HCT116 (cell line): ENCODE data around the gene GMDS. TPM values are rescaled to one million over a fixed set of nuclear protein-coding genes. Genes with fewer than 3 reads are reported as not detected.

Experiments used
- ATAC-seq: fragments of 200-7000 bp; cut with Tn5 transposase; 2 replicates; pipeline ENCODE4 v1.9.1; 2020; ENCODE audit warnings: mild to moderate bottlenecking, moderate library complexity
- BruUV-seq: library from RNA; stranded (reverse); fragments of 400-500 nt; replicated peaks from 2 replicates; lab custom pipeline; 2021; lab: Mats Ljungman, UMichigan
- CTCF ChIA-PET: fragments of 300-600 bp; sonication (Branson Sonifier 250); formaldehyde crosslinking; loops from one replicate; lab custom pipeline; 2021; ENCODE audit warnings: antibody characterized with exemption; lab: Charles Lee
- POLR2A ChIA-PET: fragments of 300-600, 350-600 bp; sonication (Branson Sonifier 250); formaldehyde crosslinking; loops from one replicate; lab custom pipeline; 2021; ENCODE audit warnings: antibody characterized with exemption; lab: Charles Lee
- RAD21 ChIA-PET, 2 experiments: fragments of 300-600 bp; sonication (Branson Sonifier 250); formaldehyde crosslinking; loops; one replicate each; lab custom pipeline; 2023; ENCODE audit warnings: low total read pairs in 2 of 2; ENCODE audit not compliant: uncharacterized antibody in 2 of 2, unreplicated experiment in 2 of 2, low non-redundant PET in 1 of 2; lab: Charles Lee
- DNase-seq: peaks from one replicate; pipeline ENCODE4 v3.0.0-alpha.2; 2010; ENCODE audit warnings: low read depth, low spot score
- H2AFZ ChIP-seq: fragments of 200-600 bp; shearing (Covaris generic), sonication (generic); 2 replicates; pipeline ENCODE4 v1.6.1; 2017; ENCODE audit warnings: low read depth, mixed run types, mixed read lengths, antibody characterized with exemption, low read length; ENCODE audit not compliant: poor library complexity, severe bottlenecking
- H3K27ac ChIP-seq: 2 replicates; pipeline ENCODE4 v1.5.1; 2012; ENCODE audit warnings: low read depth, low read length
- H3K27me3 ChIP-seq: fragments of 200-600 bp; sonication (generic); 2 replicates; pipeline ENCODE4 v1.6.1; 2016; ENCODE audit warnings: mixed run types, low read length, mixed read lengths; ENCODE audit not compliant: insufficient read depth
- H3K36me3 ChIP-seq, 2 experiments: fragments of 200-500 bp in 1 of 2; fragments of 200-600 bp in 1 of 2; sonication (Bioruptor generic) in 1 of 2; sonication (generic) in 1 of 2; 2 replicates each; pipeline versions ENCODE4 v1.5.1 to v1.6.1; 2014 to 2016; ENCODE audit warnings: low read length in 2 of 2, inconsistent platforms in 1 of 2, mixed read lengths in 1 of 2, mixed run types in 1 of 2; ENCODE audit not compliant: insufficient read depth in 2 of 2, control insufficient read depth in 1 of 2
- H3K4me1 ChIP-seq, 2 experiments: fragments of 200-600 bp in 1 of 2; sonication (generic) in 1 of 2; 2 replicates each; pipeline versions ENCODE4 v1.5.1 to v1.6.1; 2012 to 2017; ENCODE audit warnings: low read length in 2 of 2, inconsistent platforms in 1 of 2, mild to moderate bottlenecking in 1 of 2, mixed read lengths in 1 of 2, mixed run types in 1 of 2, moderate library complexity in 1 of 2; ENCODE audit not compliant: insufficient read depth in 2 of 2, control insufficient read depth in 1 of 2
- H3K4me2 ChIP-seq: fragments of 200-600 bp; sonication (generic); 2 replicates; pipeline ENCODE4 v1.6.1; 2017; ENCODE audit warnings: mixed run types, low read length, mixed read lengths
- H3K4me3 ChIP-seq, 2 experiments: fragments of 200-600 bp in 1 of 2; sonication (generic) in 1 of 2; replicated peaks in 1 of 2; 2 replicates each; pipeline ENCODE4 v1.5.1; 2011 to 2016; ENCODE audit warnings: low read length in 2 of 2, control low read depth in 1 of 2, low read depth in 1 of 2, mild to moderate bottlenecking in 1 of 2, mixed read lengths in 1 of 2, mixed run types in 1 of 2
- H3K79me2 ChIP-seq: fragments of 200-600 bp; sonication (generic); 2 replicates; pipeline ENCODE4 v1.6.1; 2017; ENCODE audit warnings: mild to moderate bottlenecking, mixed run types, low read length, moderate library complexity, mixed read lengths; ENCODE audit not compliant: insufficient read depth
- H3K9ac ChIP-seq: fragments of 200-600 bp; sonication (generic); 2 replicates; pipeline ENCODE4 v1.6.1; 2016; ENCODE audit warnings: low read length, mixed read lengths
- H3K9me2 ChIP-seq: fragments of 200-600 bp; sonication (generic), shearing (Covaris generic); 2 replicates; pipeline ENCODE4 v1.6.1; 2017; ENCODE audit warnings: mixed run types, mild to moderate bottlenecking, moderate library complexity; ENCODE audit not compliant: insufficient read depth
- H3K9me3 ChIP-seq, 2 experiments: fragments of 200-500 bp in 1 of 2; fragments of 200-600 bp in 1 of 2; sonication (Bioruptor generic) in 1 of 2; sonication (generic) in 1 of 2; 2 replicates each; pipeline ENCODE4 v1.6.1; 2014 to 2017; ENCODE audit warnings: low read length in 2 of 2, mixed read lengths in 2 of 2, inconsistent platforms in 1 of 2, low read depth in 1 of 2, mild to moderate bottlenecking in 1 of 2, mixed run types in 1 of 2, moderate library complexity in 1 of 2; ENCODE audit not compliant: control insufficient read depth in 1 of 2, insufficient read depth in 1 of 2
- H4K20me1 ChIP-seq: fragments of 200-600 bp; sonication (generic), shearing (Covaris generic); 2 replicates; pipeline ENCODE4 v1.6.1; 2017; ENCODE audit warnings: mixed run types, mild to moderate bottlenecking, moderate library complexity; ENCODE audit not compliant: insufficient read depth
- CTCF ChIP-seq, 3 experiments: fragments of 200-600 bp in 1 of 3; sonication (generic) in 1 of 3; IDR thresholded peaks in 2 of 3; conservative IDR thresholded peaks in 1 of 3; 2 replicates each; pipeline ENCODE4 v1.5.1; 2012 to 2017; ENCODE audit warnings: low read depth in 2 of 3, low read length in 2 of 3, antibody characterized with exemption in 1 of 3, borderline replicate concordance in 1 of 3, control low read depth in 1 of 3, mild to moderate bottlenecking in 1 of 3, mixed read lengths in 1 of 3, mixed run types in 1 of 3, moderate library complexity in 1 of 3; ENCODE audit not compliant: insufficient read depth in 1 of 3
- EGR1 ChIP-seq: IDR thresholded peaks from 2 replicates; pipeline ENCODE4 v1.6.1; 2012; ENCODE audit warnings: low read depth
- POLR2A ChIP-seq: IDR thresholded peaks from 2 replicates; pipeline ENCODE4 v1.7.0; 2011; ENCODE audit warnings: borderline replicate concordance; ENCODE audit not compliant: insufficient read depth, insufficient read length; ENCODE audit errors: extremely low read depth
- intact Hi-C: fragments of 100-400 bp; cut with micrococcal nuclease; formaldehyde crosslinking; loops from 2 replicates; pipeline ENCODE4 v1.10.0; 2022
- total RNA-seq: library from RNA; stranded (reverse); gene quantifications from one replicate; pipeline ENCODE4 v1.2.1, GENCODE V29; 2021; ENCODE audit not compliant: unreplicated experiment
- TF ChIP-seq, protein P1 (sequence below): IDR thresholded peaks from 2 replicates; pipeline ENCODE4 v1.6.1; 2012

Gene GMDS
- total RNA-seq, 1 experiment from 2014 or later = 34.4 TPM

- Histone ChIP-seq H3K9me2 (no peaks in the 10 kb centered on the region), H3K4me1 (no peaks in the 10 kb centered on the region; a peak in 1 of 4 replicates), H3K9ac (no peak overlapping the region), H3K4me3 (no peak overlapping the region), H4K20me1 (no peaks in the 10 kb centered on the region), H3K27me3 (no peaks in the 10 kb centered on the region), H2AFZ (no peak overlapping the region), H3K79me2 (peaks cover 11% of the 10 kb centered on the region), H3K36me3 (no peaks in the 10 kb centered on the region), H3K27ac (no peak overlapping the region), H3K4me2 (no peak overlapping the region), H3K9me3 (no peaks in the 10 kb centered on the region)
- ChIA-PET POLR2A (no interaction called here), RAD21 (no interaction called here), CTCF (no interaction called here)
- intact Hi-C loops = no loop called here
- no peak for ATAC-seq
- DNase-seq = no peak
- TF ChIP-seq, protein P1, sequence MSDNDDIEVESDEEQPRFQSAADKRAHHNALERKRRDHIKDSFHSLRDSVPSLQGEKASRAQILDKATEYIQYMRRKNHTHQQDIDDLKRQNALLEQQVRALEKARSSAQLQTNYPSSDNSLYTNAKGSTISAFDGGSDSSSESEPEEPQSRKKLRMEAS = no peak
- TF ChIP-seq CTCF (IDR thresholded peaks at IDR 0.05 in 2 of 3, conservative IDR thresholded peaks at IDR 0.05 in 1 of 3; ENCODE audit: borderline replicate concordance in 1 of 3, insufficient read depth in 1 of 3, low read depth in 2 of 3, low read length in 2 of 3) (no peak), EGR1 (no peak), POLR2A (no peak)
- BruUV-seq = no TSS peak
Measured at GRCh38 chr6:1618311-1619097, 626.9 kb downstream of the GMDS start.
